ENCODE data around the gene CELSR1.

Gene CELSR1

GRCh38 chr22:46467006-46467405, 70.4 kb downstream of the CELSR1 start:
- DNase-seq (ENCODE audit: low read depth): no peak
- no peak overlapping the region for H3K4me3 ChIP-seq (ENCODE audit: low read depth, low read length)
- no peak for TF ChIP-seq CTCF (conservative IDR thresholded peaks at IDR 0.05; ENCODE audit: low read depth, low read length)

- no peak for DNase-seq (ENCODE audit: low read depth)
- no peak for TF ChIP-seq CTCF (conservative IDR thresholded peaks at IDR 0.05; ENCODE audit: low read depth, low read length)
- H3K4me3 ChIP-seq (ENCODE audit: low read depth, low read length): no peak overlapping the region
These were observed 71.2 kb downstream of the CELSR1 start for GRCh38 chr22:46466255-46466676.

GRCh38 chr22:46465793-46466192, 71.6 kb downstream of the CELSR1 start:
- DNase-seq (ENCODE audit: low read depth): no peak
- no peak for TF ChIP-seq CTCF (conservative IDR thresholded peaks at IDR 0.05; ENCODE audit: low read depth, low read length)
- no peak overlapping the region for H3K4me3 ChIP-seq (ENCODE audit: low read depth, low read length)

- no peak for TF ChIP-seq CTCF (conservative IDR thresholded peaks at IDR 0.05; ENCODE audit: low read depth, low read length)
- DNase-seq (ENCODE audit: low read depth): no peak
- no peak overlapping the region for H3K4me3 ChIP-seq (ENCODE audit: low read depth, low read length)
These were observed 72.1 kb downstream of the CELSR1 start for GRCh38 chr22:46465345-46465720.

GRCh38 chr22:46464701-46465344, 72.6 kb downstream of the CELSR1 start:
- no peak overlapping the region for H3K4me3 ChIP-seq (ENCODE audit: low read depth, low read length)
- DNase-seq (ENCODE audit: low read depth): no peak
- no peak for TF ChIP-seq CTCF (conservative IDR thresholded peaks at IDR 0.05; ENCODE audit: low read depth, low read length)

GRCh38 chr22:46464296-46464695, 73.1 kb downstream of the CELSR1 start:
- DNase-seq (ENCODE audit: low read depth): no peak
- no peak overlapping the region for H3K4me3 ChIP-seq (ENCODE audit: low read depth, low read length)
- no peak for TF ChIP-seq CTCF (conservative IDR thresholded peaks at IDR 0.05; ENCODE audit: low read depth, low read length)

Measured in choroid plexus epithelial cell (primary cell).